GM12865 (cell line): ENCODE measurements around the gene ZDHHC13.

Experiments used
- DNase-seq: peaks from one replicate; pipeline ENCODE4 v3.0.0; 2010; ENCODE audit warnings: low read depth
- H3K4me3 ChIP-seq: 2 replicates; pipeline ENCODE4 v1.5.1; 2011; ENCODE audit warnings: mild to moderate bottlenecking, low read depth, low read length, control low read depth
- TF ChIP-seq, protein P1 (sequence below): IDR thresholded peaks from 2 replicates; pipeline ENCODE4 v1.5.1; 2011; ENCODE audit warnings: low read length, control low read depth, low read depth, inconsistent platforms; ENCODE audit not compliant: insufficient read depth; ENCODE audit errors: missing control alignments

The ZDHHC13 gene

DNA sequence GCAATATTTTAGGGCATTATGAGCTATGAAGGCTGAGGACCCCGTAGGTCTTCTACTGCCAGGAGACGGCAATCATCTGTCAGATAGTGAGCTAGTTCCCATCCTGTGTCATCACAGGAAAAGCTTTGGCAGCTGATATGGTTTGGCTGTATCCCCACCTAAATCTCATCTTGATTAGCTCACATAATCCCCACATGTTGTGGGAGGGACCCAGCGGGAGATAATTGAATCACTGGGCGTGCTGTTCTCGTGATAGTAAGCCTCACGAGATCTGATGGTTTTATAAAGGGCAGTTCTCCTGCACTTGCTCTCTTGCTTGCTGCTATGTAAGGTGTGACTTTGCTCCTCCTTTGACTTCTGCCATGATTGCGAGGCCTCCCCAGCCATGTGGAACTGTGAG lies 66.7 kb downstream of the ZDHHC13 start:
- TF ChIP-seq, protein P1, sequence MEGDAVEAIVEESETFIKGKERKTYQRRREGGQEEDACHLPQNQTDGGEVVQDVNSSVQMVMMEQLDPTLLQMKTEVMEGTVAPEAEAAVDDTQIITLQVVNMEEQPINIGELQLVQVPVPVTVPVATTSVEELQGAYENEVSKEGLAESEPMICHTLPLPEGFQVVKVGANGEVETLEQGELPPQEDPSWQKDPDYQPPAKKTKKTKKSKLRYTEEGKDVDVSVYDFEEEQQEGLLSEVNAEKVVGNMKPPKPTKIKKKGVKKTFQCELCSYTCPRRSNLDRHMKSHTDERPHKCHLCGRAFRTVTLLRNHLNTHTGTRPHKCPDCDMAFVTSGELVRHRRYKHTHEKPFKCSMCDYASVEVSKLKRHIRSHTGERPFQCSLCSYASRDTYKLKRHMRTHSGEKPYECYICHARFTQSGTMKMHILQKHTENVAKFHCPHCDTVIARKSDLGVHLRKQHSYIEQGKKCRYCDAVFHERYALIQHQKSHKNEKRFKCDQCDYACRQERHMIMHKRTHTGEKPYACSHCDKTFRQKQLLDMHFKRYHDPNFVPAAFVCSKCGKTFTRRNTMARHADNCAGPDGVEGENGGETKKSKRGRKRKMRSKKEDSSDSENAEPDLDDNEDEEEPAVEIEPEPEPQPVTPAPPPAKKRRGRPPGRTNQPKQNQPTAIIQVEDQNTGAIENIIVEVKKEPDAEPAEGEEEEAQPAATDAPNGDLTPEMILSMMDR = no peak
- no peak for DNase-seq
- no peak overlapping the region for H3K4me3 ChIP-seq

DNA sequence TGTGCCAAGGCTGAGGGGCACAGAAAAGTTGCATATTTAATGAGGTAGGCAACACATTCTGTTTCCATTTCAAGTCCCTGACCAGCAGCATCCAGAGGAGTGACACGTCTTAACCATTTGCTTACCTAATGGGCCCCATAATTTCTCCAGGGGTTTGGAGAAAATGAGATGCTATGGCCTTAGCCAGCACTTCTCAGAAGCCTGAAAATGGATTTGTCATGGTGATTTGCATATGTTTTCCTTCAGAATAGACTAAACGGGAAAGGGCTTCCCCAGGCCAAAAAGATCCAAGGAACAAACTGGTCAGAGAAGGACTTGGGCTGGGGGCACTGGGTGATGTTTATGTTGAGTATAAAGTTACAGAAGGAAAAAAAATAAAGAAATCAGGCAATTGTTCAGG lies 68.1 kb downstream of the ZDHHC13 start:
- no peak overlapping the region for H3K4me3 ChIP-seq
- DNase-seq = no peak
- TF ChIP-seq, protein P1 = no peak

DNA sequence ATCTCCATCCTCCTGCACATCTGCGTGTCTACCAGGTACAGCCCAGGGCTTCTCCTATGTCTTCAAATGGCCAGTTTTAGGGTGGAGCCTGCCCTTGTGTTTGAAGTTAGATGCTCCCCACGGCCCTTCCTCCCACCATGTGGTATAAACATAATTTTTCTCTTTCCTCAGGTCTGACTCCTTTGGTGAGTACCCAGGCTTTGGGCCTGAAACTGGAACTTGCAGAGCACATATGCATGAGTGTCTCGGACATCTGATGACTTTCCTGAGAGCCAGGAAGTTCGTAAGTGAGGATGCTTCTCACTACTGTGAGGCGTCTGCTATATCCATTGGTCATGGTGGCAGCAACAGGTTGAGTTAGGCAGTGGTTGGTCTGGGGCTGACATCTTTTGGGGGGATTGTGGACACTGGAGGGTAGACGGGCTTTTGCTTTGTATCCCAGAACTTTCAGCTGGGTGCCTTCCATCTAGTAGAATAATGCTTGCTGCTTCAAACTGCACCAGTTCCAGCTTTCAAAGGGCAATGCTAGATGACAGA lies 68.6 kb downstream of the ZDHHC13 start:
- TF ChIP-seq, protein P1 = no peak

DNA sequence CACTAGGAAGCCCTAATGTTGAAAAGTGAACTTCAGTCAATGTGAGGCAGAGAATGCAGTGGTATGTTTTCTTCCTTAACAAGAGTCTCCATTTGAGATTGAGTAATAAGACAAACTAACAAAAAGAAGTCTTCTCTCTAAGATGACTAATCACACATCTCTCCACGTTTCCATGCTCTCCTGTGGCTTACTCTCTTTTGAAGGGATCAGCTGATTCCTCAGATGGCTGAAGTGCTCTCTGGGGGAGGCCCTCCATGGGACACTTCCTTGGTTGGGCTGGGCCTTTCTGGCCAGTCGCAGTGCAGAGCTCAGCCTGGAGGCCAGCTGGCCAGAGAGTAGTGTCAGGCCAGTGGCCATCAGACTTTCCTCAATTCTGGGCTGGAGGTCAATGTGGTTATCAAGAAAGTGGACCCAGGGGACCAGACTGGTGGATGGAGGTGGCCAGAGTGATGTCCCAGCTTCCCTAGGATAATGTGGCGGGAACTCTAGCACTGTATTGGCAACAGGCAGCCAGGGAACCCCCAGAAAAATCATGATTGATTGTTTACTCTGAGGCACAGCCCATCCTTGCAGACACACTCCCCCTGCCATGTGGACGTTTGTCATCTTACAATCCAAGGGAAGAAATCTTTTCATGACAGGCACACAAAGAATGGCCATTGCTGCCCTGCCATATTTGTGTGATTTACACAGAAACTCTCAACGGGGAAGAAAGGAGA lies 70.3 kb downstream of the ZDHHC13 start:
- DNase-seq = no peak

More for the DNA sequence above, 68.6 kb downstream of the ZDHHC13 start:
- H3K4me3 ChIP-seq = no peak overlapping the region
- no peak for DNase-seq

DNA sequence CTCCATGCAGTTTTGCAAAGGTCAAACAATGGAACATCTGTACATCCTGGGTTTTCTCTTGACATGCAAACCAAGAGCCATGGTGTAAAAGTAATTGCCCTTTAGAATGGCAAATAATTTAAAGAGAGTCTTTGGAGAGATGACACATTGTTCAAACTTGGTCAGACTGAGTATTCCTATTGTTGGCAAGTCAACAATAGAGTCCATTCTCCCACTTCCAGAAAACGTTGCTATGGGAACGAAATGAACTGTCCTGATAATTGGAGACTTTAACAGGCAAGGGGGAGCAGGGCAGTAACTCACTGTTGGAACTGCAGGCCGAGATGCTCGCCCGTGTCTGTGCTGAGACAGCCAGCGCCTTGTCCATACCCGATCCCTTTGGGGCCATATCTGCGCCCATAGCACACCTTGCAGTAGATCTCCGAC lies 70.9 kb downstream of the ZDHHC13 start:
- DNase-seq = no peak
- TF ChIP-seq, protein P1 = no peak
- no peak overlapping the region for H3K4me3 ChIP-seq

More for the DNA sequence above, 70.3 kb downstream of the ZDHHC13 start:
- H3K4me3 ChIP-seq = no peak overlapping the region
- TF ChIP-seq, protein P1 = no peak

DNA sequence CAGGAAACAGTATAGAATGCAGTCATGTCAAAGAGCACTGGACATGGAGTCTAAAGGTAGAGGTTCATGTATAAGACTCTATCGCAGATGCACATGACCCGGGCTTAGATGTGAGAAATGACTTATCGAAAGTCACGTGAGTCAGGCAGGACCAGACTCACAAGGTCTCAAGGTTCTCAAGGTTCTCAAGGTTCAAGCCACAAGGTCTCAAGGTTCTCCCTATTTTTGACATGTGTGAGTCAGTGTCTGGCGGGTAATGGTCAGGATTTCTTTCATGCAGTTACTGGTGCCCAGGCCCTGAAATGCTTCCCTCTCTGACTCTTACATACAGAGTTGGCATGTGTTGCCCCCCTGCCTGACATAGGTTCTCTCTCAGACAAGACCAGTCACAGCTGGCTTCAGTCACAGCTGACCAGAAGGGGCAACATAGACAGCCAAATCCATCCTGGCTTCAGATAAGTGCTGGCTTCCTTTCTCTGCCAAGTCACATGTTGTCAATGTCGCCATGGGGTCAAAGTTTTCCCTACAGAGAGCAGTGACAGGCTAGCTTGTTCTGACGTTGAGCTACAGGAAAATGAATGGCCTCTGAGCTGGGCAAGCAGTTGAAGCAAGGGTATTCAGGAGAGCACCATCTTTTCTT lies 74.7 kb downstream of the ZDHHC13 start:
- TF ChIP-seq, protein P1 = no peak
- no peak for DNase-seq
- H3K4me3 ChIP-seq = no peak overlapping the region

DNA sequence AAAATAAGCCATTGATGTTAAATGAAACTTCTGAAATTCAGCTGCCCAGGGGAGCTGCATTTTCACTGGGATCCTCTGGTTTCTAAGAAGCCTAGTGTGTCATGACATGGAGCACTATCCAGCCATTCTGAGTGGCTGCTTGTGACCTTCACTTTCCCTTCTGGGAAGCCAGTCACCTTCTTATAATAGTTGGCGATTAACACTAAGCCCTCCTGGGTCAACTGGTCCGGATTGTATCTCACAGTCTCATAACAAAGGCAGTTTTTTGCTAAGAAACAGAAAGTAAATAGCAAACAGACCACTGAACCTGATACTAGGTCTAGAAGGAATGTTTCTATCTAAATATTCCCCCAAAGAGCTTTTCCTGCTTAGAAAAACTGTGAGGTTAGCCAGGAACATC lies 76.9 kb downstream of the ZDHHC13 start:
- no peak overlapping the region for H3K4me3 ChIP-seq
- TF ChIP-seq, protein P1 = no peak
- no peak for DNase-seq
